Neural cell (in vitro differentiated cells): ENCODE data around the gene LYPD6B. TPM values are rescaled to one million over a fixed set of nuclear protein-coding genes. Genes with fewer than 3 reads are reported as not detected.

Experiments
- H2AFZ ChIP-seq: fragments of 200-600, 300-800 bp; sonication (generic), shearing (Covaris generic); 2 replicates; pipeline ENCODE4 v1.6.0; 2014; ENCODE audit warnings: low read depth, mild to moderate bottlenecking, antibody characterized with exemption, low read length, moderate library complexity
- H3F3A ChIP-seq: fragments of 200-600 bp; shearing (Covaris generic); 2 replicates; pipeline ENCODE4 v1.6.1; 2016; ENCODE audit warnings: mild to moderate bottlenecking, moderate library complexity, mixed read lengths, antibody characterized with exemption, low read length; ENCODE audit not compliant: insufficient read depth, poor library complexity, severe bottlenecking
- H3K27ac ChIP-seq: fragments of 200-600, 300-800 bp; sonication (generic), shearing (Covaris generic); 2 replicates; pipeline ENCODE4 v1.5.1; 2014; ENCODE audit warnings: mild to moderate bottlenecking, low read length, moderate library complexity
- H3K27me3 ChIP-seq: fragments of 300-800, 200-600 bp; sonication (generic), shearing (Covaris generic); 2 replicates; pipeline ENCODE4 v1.6.0; 2014; ENCODE audit warnings: mild to moderate bottlenecking, low read depth, low read length, moderate library complexity; ENCODE audit not compliant: insufficient read depth
- H3K36me3 ChIP-seq: fragments of 300-800, 200-600 bp; sonication (generic), shearing (Covaris generic); 2 replicates; pipeline ENCODE4 v1.5.1; 2014; ENCODE audit warnings: mild to moderate bottlenecking, antibody characterized with exemption, low read length, moderate library complexity; ENCODE audit not compliant: insufficient read depth
- H3K4me2 ChIP-seq: fragments of 300-800, 200-600 bp; sonication (generic), shearing (Covaris generic); 2 replicates; pipeline ENCODE4 v1.6.0; 2014; ENCODE audit warnings: mild to moderate bottlenecking, low read length
- H3K4me3 ChIP-seq: fragments of 300-800, 200-600 bp; sonication (generic), shearing (Covaris generic); 2 replicates; pipeline ENCODE4 v1.5.1; 2014; ENCODE audit warnings: mild to moderate bottlenecking, low read length, moderate library complexity
- H3K79me2 ChIP-seq: fragments of 200-600 bp; shearing (Covaris generic); replicated peaks from 2 replicates; pipeline ENCODE4 v1.6.0; 2014; ENCODE audit warnings: mild to moderate bottlenecking, low read length, moderate library complexity; ENCODE audit not compliant: insufficient read depth
- H3K9ac ChIP-seq: fragments of 300-800, 200-600 bp; sonication (generic), shearing (Covaris generic); 2 replicates; pipeline ENCODE4 v1.6.1; 2016; ENCODE audit warnings: mild to moderate bottlenecking, low read length, mixed read lengths
- H3K9me2 ChIP-seq: fragments of 200-600 bp; shearing (Covaris generic); 2 replicates; pipeline ENCODE4 v1.6.1; 2016; ENCODE audit warnings: mild to moderate bottlenecking, low read length, mixed read lengths; ENCODE audit not compliant: insufficient read depth
- H3K9me3 ChIP-seq: fragments of 200-600, 300-800 bp; sonication (generic), shearing (Covaris generic); 2 replicates; pipeline ENCODE4 v1.6.1; 2016; ENCODE audit warnings: mild to moderate bottlenecking, mixed run types, low read length, moderate library complexity, mixed read lengths
- H4K20me1 ChIP-seq: fragments of 200-600 bp; shearing (Covaris generic); 2 replicates; pipeline ENCODE4 v1.6.1; 2016; ENCODE audit warnings: mild to moderate bottlenecking, mixed run types; ENCODE audit not compliant: insufficient read depth
- CTCF ChIP-seq: fragments of 450-650 bp; IDR thresholded peaks from 2 replicates; pipeline ENCODE4 v1.5.1; 2014; ENCODE audit warnings: antibody characterized with exemption, mild to moderate bottlenecking, moderate library complexity; ENCODE audit not compliant: poor library complexity, severe bottlenecking
- EP300 ChIP-seq: fragments of 450-650 bp; conservative IDR thresholded peaks from 2 replicates; pipeline ENCODE4 v1.6.1; 2014; ENCODE audit warnings: antibody characterized with exemption, mild to moderate bottlenecking, moderate library complexity; ENCODE audit not compliant: poor library complexity, severe bottlenecking
- EZH2 ChIP-seq: fragments of 200-600, 300-800 bp; shearing (Covaris generic), sonication (generic); IDR thresholded peaks from 2 replicates; pipeline ENCODE4 v1.6.1; 2014; ENCODE audit warnings: antibody characterized with exemption, low read length, borderline replicate concordance, mild to moderate bottlenecking; ENCODE audit not compliant: insufficient read depth, poor library complexity, severe bottlenecking
- MXI1 ChIP-seq: fragments of 450-650 bp; conservative IDR thresholded peaks from 2 replicates; pipeline ENCODE4 v1.6.1; 2014; ENCODE audit warnings: antibody characterized with exemption, mild to moderate bottlenecking; ENCODE audit not compliant: poor library complexity, severe bottlenecking
- POLR2AphosphoS5 ChIP-seq: IDR thresholded peaks from 2 replicates; pipeline ENCODE4 v1.6.1; 2012
- RAD21 ChIP-seq: fragments of 450-650 bp; conservative IDR thresholded peaks from 2 replicates; pipeline ENCODE4 v1.6.1; 2014; ENCODE audit warnings: antibody characterized with exemption, mild to moderate bottlenecking, moderate library complexity
- REST ChIP-seq: IDR thresholded peaks from 2 replicates; pipeline ENCODE4 v1.6.1; 2012; ENCODE audit warnings: borderline replicate concordance
- SMC3 ChIP-seq: fragments of 450-650 bp; conservative IDR thresholded peaks from 2 replicates; pipeline ENCODE4 v1.6.1; 2014; ENCODE audit warnings: antibody characterized with exemption, mild to moderate bottlenecking, moderate library complexity; ENCODE audit not compliant: poor library complexity
- TAF1 ChIP-seq: IDR thresholded peaks from 2 replicates; pipeline ENCODE4 v1.6.1; 2012; ENCODE audit warnings: low read depth
- polyA plus RNA-seq: library from polyadenylated mRNA; depleted of rRNA; stranded (reverse); fragments of >200 nt; gene quantifications from 2 replicates; pipeline ENCODE4 v1.2.3, GENCODE V29; 2014

Gene LYPD6B
- polyA plus RNA-seq, 1 donor from 2014 or later, result 0.68 TPM

- TF ChIP-seq CTCF (no peak), RAD21 (no peak), POLR2AphosphoS5 (no peak), REST (no peak)
- no peak overlapping the region for H2AFZ ChIP-seq
- no peaks in the 10 kb centered on the region for H3K9me3 ChIP-seq
- H3F3A ChIP-seq, result no peaks in the 10 kb centered on the region
- H3K4me2 ChIP-seq, result no peak overlapping the region
- no peak overlapping the region for H3K9ac ChIP-seq
- no peaks in the 10 kb centered on the region for H3K27me3 ChIP-seq
- no peaks in the 10 kb centered on the region for H3K79me2 ChIP-seq
- peaks cover 13% of the 10 kb centered on the region for H3K36me3 ChIP-seq
- no peak overlapping the region for H3K4me3 ChIP-seq
- no peaks in the 10 kb centered on the region for H3K9me2 ChIP-seq
- no peak overlapping the region for H3K27ac ChIP-seq
- H4K20me1 ChIP-seq, result no peaks in the 10 kb centered on the region
These were observed 38.2 kb upstream of the LYPD6B start for GRCh38 chr2:149000158-149000938.

GRCh38 chr2:149001496-149001895 lies 37.0 kb upstream of the LYPD6B start:
- no peak overlapping the region for H3K9ac ChIP-seq
- no peaks in the 10 kb centered on the region for H3K27me3 ChIP-seq
- no peaks in the 10 kb centered on the region for H4K20me1 ChIP-seq
- no peak overlapping the region for H2AFZ ChIP-seq
- H3K27ac ChIP-seq, result no peak overlapping the region
- no peaks in the 10 kb centered on the region for H3F3A ChIP-seq
- no peaks in the 10 kb centered on the region for H3K9me2 ChIP-seq
- no peaks in the 10 kb centered on the region for H3K79me2 ChIP-seq
- no peaks in the 10 kb centered on the region for H3K9me3 ChIP-seq
- H3K36me3 ChIP-seq, result peaks cover 20% of the 10 kb centered on the region
- no peak overlapping the region for H3K4me3 ChIP-seq
- TF ChIP-seq MXI1, result no peak
- TF ChIP-seq RAD21, result no peak
- TF ChIP-seq REST, result no peak
- TF ChIP-seq EZH2, result no peak
- TF ChIP-seq EP300, result no peak
- no peak for TF ChIP-seq CTCF
- TF ChIP-seq TAF1, result no peak
- no peak for TF ChIP-seq POLR2AphosphoS5
- no peak for TF ChIP-seq SMC3
- no peak overlapping the region for H3K4me2 ChIP-seq
